Testis (tissue), 3 donors: ENCODE measurements around the gene AHCTF1. TPM values are rescaled to one million over a fixed set of nuclear protein-coding genes. Genes with fewer than 3 reads are reported as not detected.
"Not testable (repeated sequence)": the region's sequence is repeated elsewhere in the genome, so short reads cannot be mapped to it uniquely, and the experiment has no call there.

Source experiments
- DNase-seq: peaks from one replicate; pipeline ENCODE4 v3.0.0-alpha.2; 2019
- H3K27ac ChIP-seq, 2 donors: fragments of 200-600 bp; sonication (generic); one replicate each; pipeline ENCODE4 v1.5.1; 2019
- H3K27me3 ChIP-seq: fragments of 200-600 bp; sonication (generic); one replicate; pipeline ENCODE4 v1.5.1; 2019
- H3K36me3 ChIP-seq: fragments of 200-600 bp; sonication (generic); one replicate; pipeline ENCODE4 v1.5.1; 2017; ENCODE audit warnings: low read depth; ENCODE audit errors: missing control alignments
- H3K4me1 ChIP-seq: fragments of 200-600 bp; sonication (generic); one replicate; pipeline ENCODE4 v1.5.1; 2019
- H3K4me3 ChIP-seq, 2 donors: fragments of 200-600 bp; sonication (generic); one replicate each; pipeline ENCODE4 v1.5.1; 2017 to 2019
- H3K9me3 ChIP-seq: fragments of 200-600 bp; sonication (generic); one replicate; pipeline ENCODE4 v1.5.1; 2017
- POLR2A ChIP-seq: fragments of 450-650 bp; IDR thresholded peaks from one replicate; pipeline ENCODE4 v1.6.1; 2017; ENCODE audit warnings: antibody characterized with exemption, mild to moderate bottlenecking, moderate library complexity
- WGBS, 2 donors: methylation state at CpG; one replicate each; pipeline ENCODE4 v1.1.5; 2018; 5-methylcytosine and 5-hydroxymethylcytosine counted together
- intact Hi-C: fragments of 100-400 bp; cut with DNase I; formaldehyde crosslinking; loops from one replicate; pipeline ENCODE4 v1.15.1; 2023; ENCODE audit warnings: low total_unique reads
- polyA plus RNA-seq: library from polyadenylated mRNA; stranded (reverse); fragments of 350-450 nt; fragmentation: Illumina TruSeq; extraction: RNeasy Lipid Tissue Mini Kit (QIAGEN cat#74804); gene quantifications from one replicate; pipeline ENCODE4 v1.2.3, GENCODE V29; 2014; ENCODE audit warnings: low read depth, low replicate concordance; ENCODE audit not compliant: insufficient read depth
- total RNA-seq, 2 donors: library from RNA; depleted of rRNA; stranded (reverse); fragments of >200 nt; gene quantifications; one replicate each; pipeline ENCODE4 v1.2.3, GENCODE V29; 2016
- TF ChIP-seq, protein P1 (sequence below), 3 experiments: fragments of 450-650 bp in 2 of 3; fragments of 200-600 bp in 1 of 3; sonication (generic) in 1 of 3; IDR thresholded peaks; one replicate each; pipeline ENCODE4 v1.5.1; 2016 to 2019; ENCODE audit warnings: antibody characterized with exemption in 3 of 3, mild to moderate bottlenecking in 2 of 3, moderate library complexity in 1 of 3

AHCTF1 gene
- total and polyA plus RNA-seq, 3 donors from 2014 or later: 58.6 to 97.6 (median 66.2) TPM

- TF ChIP-seq, protein P1, sequence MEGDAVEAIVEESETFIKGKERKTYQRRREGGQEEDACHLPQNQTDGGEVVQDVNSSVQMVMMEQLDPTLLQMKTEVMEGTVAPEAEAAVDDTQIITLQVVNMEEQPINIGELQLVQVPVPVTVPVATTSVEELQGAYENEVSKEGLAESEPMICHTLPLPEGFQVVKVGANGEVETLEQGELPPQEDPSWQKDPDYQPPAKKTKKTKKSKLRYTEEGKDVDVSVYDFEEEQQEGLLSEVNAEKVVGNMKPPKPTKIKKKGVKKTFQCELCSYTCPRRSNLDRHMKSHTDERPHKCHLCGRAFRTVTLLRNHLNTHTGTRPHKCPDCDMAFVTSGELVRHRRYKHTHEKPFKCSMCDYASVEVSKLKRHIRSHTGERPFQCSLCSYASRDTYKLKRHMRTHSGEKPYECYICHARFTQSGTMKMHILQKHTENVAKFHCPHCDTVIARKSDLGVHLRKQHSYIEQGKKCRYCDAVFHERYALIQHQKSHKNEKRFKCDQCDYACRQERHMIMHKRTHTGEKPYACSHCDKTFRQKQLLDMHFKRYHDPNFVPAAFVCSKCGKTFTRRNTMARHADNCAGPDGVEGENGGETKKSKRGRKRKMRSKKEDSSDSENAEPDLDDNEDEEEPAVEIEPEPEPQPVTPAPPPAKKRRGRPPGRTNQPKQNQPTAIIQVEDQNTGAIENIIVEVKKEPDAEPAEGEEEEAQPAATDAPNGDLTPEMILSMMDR (IDR thresholded peaks at IDR 0.05): no peak
- no peak for TF ChIP-seq POLR2A
- Histone ChIP-seq H3K36me3 (no peaks in the 10 kb centered on the region), H3K4me3 (no peak overlapping the region), H3K9me3 (no peaks in the 10 kb centered on the region), H3K27ac (no peak overlapping the region), H3K4me1 (peaks cover 3% of the 10 kb centered on the region), H3K27me3 (no peaks in the 10 kb centered on the region)
- WGBS, 2 donors: 91% methylated on average over 7 of the region's 7 CpGs
- no peak for DNase-seq
- intact Hi-C loops: loop anchor here (10.0 kb wide), 1 partner anchor 45 kb away; no protein-coding TSS in a partner anchor
Observed at GRCh38 chr1:246919902-246920301, 11.8 kb downstream of the AHCTF1 start.

- intact Hi-C loops: loop anchor here (10.0 kb wide), 1 partner anchor 49 kb away; no protein-coding TSS in a partner anchor
- H3K36me3 ChIP-seq: not testable (repeated sequence)
Observed at GRCh38 chr1:246916026-246916923, 15.5 kb downstream of the AHCTF1 start.

DNA sequence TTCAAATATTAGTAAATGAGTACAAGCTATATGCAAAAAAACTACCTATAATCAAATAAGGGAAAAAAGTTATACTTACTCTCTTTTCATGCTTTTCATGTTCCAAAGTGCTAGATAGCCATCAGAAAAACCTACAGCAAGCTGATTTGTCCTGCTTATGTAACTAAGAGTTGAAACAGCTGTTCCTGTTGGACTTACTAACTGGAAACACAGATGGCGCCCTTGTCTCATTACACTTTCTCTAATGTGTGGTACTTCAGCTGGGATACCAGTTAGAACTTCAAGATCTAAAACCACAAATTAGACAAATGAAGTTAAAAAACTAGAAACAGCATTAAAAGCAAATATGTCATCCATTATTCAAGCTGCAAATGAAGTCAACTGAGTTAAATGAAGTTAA, 24.3 kb downstream of the AHCTF1 start:
- Histone ChIP-seq H3K9me3 (no peaks in the 10 kb centered on the region), H3K27ac (no peak overlapping the region), H3K4me1 (no peaks in the 10 kb centered on the region), H3K36me3 (no peaks in the 10 kb centered on the region), H3K4me3 (no peak overlapping the region), H3K27me3 (no peaks in the 10 kb centered on the region)
- no peak for DNase-seq
- intact Hi-C loops: no loop called here
- WGBS, 2 donors: 90% methylated on average over 1 of the region's 1 CpG
- no peak for TF ChIP-seq POLR2A
- TF ChIP-seq, protein P1 (IDR thresholded peaks at IDR 0.05): no peak

More at GRCh38 chr1:246916026-246916923, 15.5 kb downstream of the AHCTF1 start:
- DNase-seq, H3K4me1 ChIP-seq, H3K27ac ChIP-seq, H3K4me3 ChIP-seq, H3K27me3 ChIP-seq, H3K9me3 ChIP-seq: not testable (repeated sequence)
- WGBS, 2 donors: 79 to 83% methylated on average over 7 of the region's 7 CpGs

DNA sequence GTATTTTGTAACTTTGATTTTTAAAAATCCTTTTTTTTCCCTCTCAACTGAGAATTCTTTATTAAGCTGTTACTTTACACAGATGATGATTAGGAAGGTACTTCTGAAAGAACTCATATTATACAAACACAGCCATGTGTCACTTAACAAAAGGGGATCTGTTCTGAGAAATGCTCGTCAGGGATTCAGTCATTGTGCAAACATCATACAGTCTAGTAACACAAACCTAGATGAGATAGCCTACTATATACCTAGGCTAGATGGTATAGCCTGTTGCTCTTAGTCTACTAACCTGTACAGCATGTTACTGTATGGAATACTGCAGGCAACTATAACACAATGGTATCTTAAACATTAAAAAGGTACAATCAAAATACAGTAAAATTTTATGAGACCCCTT, 24.9 kb downstream of the AHCTF1 start:
- H3K4me1 ChIP-seq: no peaks in the 10 kb centered on the region
- WGBS, 2 donors: 63 to 86% methylated on average over 1 of the region's 1 CpG
- no peaks in the 10 kb centered on the region for H3K27me3 ChIP-seq
- no peak for DNase-seq
- H3K4me3 ChIP-seq: no peak overlapping the region
- no peak for TF ChIP-seq POLR2A
- TF ChIP-seq, protein P1 (IDR thresholded peaks at IDR 0.05): no peak
- intact Hi-C loops: no loop called here
- no peak overlapping the region for H3K27ac ChIP-seq
- H3K9me3 ChIP-seq: no peaks in the 10 kb centered on the region
- no peaks in the 10 kb centered on the region for H3K36me3 ChIP-seq

- no peak for DNase-seq
- WGBS, 2 donors: 92 to 96% methylated on average over 5 of the region's 5 CpGs
- TF ChIP-seq, protein P1 (IDR thresholded peaks at IDR 0.05): no peak
- TF ChIP-seq POLR2A: no peak
- intact Hi-C loops: no loop called here
- Histone ChIP-seq H3K27me3 (no peaks in the 10 kb centered on the region), H3K27ac (no peak overlapping the region), H3K36me3 (no peaks in the 10 kb centered on the region), H3K4me1 (no peaks in the 10 kb centered on the region), H3K4me3 (no peak overlapping the region), H3K9me3 (no peaks in the 10 kb centered on the region)
Observed at GRCh38 chr1:246901874-246902273, 29.9 kb downstream of the AHCTF1 start.
